ENCODE data around the gene CHURC1.

Gene CHURC1

DNA sequence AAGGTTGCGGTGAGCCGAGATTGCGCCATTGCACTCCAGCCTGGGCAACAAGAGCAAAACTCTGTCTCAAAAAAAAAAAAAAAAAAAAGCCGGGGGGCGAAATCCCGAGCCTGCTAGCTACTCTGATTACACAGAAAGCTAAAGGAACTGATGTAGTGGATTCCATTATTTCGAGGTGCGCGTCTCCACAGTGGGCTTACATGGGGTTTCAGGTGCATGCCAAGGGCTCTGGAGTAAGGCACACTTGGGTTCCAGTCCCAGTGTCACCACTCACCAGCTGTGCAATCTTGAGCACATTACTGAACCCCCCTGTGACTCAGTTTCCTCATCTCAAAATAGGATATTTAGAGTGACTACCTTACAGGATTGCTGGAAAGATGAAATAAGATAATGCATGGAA lies 59.6 kb downstream of the CHURC1 start:
- DNase-seq (ENCODE audit: low read depth, low spot score) = no peak
- no peak overlapping the region for H3K4me3 ChIP-seq (ENCODE audit: low read depth, low read length)
- in situ Hi-C loops (cut with HindIII; ENCODE audit: low sequenced_read_pairs) = no loop called here
- TF ChIP-seq, protein P1, sequence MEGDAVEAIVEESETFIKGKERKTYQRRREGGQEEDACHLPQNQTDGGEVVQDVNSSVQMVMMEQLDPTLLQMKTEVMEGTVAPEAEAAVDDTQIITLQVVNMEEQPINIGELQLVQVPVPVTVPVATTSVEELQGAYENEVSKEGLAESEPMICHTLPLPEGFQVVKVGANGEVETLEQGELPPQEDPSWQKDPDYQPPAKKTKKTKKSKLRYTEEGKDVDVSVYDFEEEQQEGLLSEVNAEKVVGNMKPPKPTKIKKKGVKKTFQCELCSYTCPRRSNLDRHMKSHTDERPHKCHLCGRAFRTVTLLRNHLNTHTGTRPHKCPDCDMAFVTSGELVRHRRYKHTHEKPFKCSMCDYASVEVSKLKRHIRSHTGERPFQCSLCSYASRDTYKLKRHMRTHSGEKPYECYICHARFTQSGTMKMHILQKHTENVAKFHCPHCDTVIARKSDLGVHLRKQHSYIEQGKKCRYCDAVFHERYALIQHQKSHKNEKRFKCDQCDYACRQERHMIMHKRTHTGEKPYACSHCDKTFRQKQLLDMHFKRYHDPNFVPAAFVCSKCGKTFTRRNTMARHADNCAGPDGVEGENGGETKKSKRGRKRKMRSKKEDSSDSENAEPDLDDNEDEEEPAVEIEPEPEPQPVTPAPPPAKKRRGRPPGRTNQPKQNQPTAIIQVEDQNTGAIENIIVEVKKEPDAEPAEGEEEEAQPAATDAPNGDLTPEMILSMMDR (IDR thresholded peaks at IDR 0.05; ENCODE audit: low read depth, low read length) = no peak

DNA sequence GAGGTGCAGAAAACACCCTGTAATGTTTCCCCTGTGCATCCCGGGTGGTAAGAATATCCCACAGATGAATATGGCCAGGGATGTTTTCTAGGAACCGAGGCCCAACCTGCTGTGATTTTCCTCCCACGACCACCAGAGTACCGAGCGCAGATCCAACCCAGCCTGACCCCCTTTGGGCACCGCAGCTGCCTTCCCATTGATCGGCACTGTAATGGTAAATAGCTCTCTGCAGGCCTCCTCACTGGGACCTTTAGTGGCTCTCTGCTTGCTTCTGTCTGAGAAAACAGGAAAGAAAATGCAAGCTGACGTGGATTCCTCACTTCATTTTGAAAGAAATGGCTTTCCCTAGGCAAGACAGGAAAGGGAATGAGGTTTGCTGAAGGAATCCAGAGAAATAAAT lies 60.3 kb downstream of the CHURC1 start:
- TF ChIP-seq, protein P1 (IDR thresholded peaks at IDR 0.05; ENCODE audit: low read depth, low read length) = no peak
- H3K4me3 ChIP-seq (ENCODE audit: low read depth, low read length) = no peak overlapping the region
- in situ Hi-C loops (cut with HindIII; ENCODE audit: low sequenced_read_pairs) = no loop called here
- DNase-seq (ENCODE audit: low read depth, low spot score) = no peak

DNA sequence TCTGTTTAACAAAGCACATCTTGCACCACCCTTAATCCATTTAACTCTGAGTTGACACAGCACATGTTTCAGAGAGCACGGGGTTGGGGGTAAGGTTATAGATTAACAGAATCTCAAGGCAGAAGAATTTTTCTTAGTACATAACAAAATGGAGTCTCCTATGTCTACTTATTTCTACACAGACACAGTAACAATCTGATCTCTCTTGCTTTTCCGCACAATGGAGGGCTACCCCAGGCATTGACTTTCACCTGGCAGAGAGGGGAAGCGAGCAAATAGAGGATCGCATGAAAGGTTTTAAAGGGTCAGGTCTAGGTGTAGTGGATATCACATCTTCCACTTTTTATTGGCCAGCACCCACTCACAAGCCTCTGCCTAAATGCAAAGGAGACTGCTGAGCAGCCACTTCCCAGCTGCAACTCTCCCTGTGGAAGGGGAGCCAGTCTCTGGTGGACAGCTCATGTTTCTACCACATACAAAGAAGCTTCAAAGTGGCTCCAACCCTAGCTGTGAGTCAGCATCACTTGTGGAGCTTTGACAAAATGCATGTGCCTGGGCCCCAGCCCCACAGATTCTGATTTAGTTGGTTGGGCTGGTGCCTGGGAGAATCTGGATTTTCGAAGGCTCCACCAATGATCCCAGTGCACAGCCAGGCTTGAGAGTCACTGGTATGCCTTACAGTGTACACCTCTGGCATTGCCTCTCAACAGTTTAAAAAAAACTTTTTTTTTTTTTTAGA lies 65.2 kb downstream of the CHURC1 start:
- TF ChIP-seq, protein P1 (IDR thresholded peaks at IDR 0.05; ENCODE audit: low read depth, low read length) = no peak

DNA sequence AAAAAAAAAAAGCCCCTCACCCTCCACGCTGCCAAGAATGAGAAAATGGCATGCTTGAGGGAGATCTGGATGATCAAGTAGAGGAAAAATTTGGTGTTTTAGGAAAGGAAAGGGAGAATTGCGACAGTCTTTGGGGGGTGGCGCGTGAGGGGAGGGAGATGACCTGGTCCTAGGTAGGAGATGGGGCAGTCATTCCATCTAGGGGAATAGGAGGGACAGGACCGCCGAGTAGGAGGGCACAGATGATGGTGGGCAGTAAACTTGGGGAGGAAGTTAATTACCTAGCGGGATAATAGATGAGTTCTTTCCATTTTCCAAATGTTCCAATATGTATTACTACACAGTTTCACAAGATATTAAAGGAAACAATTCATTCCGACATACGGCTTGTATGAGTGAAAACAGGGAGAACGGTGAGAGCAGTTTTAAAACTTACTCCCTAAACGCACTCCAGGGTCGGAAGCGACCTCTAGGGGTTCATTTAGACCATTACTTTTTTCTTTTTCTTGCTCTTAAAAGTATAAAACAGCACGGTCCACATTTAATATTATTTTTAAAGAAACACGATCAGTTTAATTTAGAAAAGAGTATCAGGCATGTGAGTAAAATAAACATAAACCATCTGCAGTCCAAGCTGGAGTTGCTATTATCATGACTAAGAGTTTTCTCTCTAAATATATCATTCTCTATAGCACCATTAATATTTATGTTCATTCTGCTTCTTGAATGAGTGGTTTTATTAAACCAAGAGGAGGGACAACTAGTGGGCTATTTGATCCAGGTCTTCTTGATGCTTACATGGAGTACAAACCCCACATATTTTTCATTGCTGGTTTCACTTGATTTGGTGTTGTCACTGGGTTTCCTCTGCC lies 69.4 kb downstream of the CHURC1 start:
- TF ChIP-seq, protein P1 (IDR thresholded peaks at IDR 0.05; ENCODE audit: low read depth, low read length) = peak; percentile 68
- peak; percentile 72 for DNase-seq (ENCODE audit: low read depth, low spot score)
- in situ Hi-C loops (cut with HindIII; ENCODE audit: low sequenced_read_pairs) = no loop called here
- peak overlapping the region; percentile 17 for H3K4me3 ChIP-seq (ENCODE audit: low read depth, low read length)

More for the DNA sequence above, 65.2 kb downstream of the CHURC1 start:
- in situ Hi-C loops (cut with HindIII; ENCODE audit: low sequenced_read_pairs) = no loop called here
- H3K4me3 ChIP-seq (ENCODE audit: low read depth, low read length) = no peak overlapping the region
- peak; percentile 60 for DNase-seq (ENCODE audit: low read depth, low spot score)
